GF-D8 (cell line): ENCODE measurements around the gene PPOX.

Experiments
- DNase-seq: peaks from one replicate; lab custom pipeline; 2025; lab: John Stamatoyannopoulos, UW

PPOX gene

GRCh38 chr1:161198194-161198896, 32.1 kb downstream of the PPOX start:
- no peak for DNase-seq

- DNase-seq: no peak
Observed at GRCh38 chr1:161198897-161199431, 32.7 kb downstream of the PPOX start, which contains the start of gene ADAMTS4. ADAMTS4 (minus strand) TSS chr1:161199054; CDS start chr1:161198627, 427 bp downstream.

GRCh38 chr1:161199506-161200139, 33.4 kb downstream of the PPOX start:
- DNase-seq: no peak

- no peak for DNase-seq
Observed at GRCh38 chr1:161200421-161200991, 34.3 kb downstream of the PPOX start.

GRCh38 chr1:161200992-161201835, 35.0 kb downstream of the PPOX start:
- DNase-seq: peak; percentile 57

GRCh38 chr1:161201836-161202712, 35.8 kb downstream of the PPOX start, which contains the start of gene NDUFS2:
NDUFS2 (plus strand) TSS chr1:161202367; CDS start chr1:161202386, 19 bp downstream.
- DNase-seq: peak; percentile 95

GRCh38 chr1:161206411-161207140, 40.4 kb downstream of the PPOX start:
- DNase-seq: no peak

- no peak for DNase-seq
Observed at GRCh38 chr1:161207173-161207572, 40.9 kb downstream of the PPOX start.

- peak; percentile 36 for DNase-seq
Observed at GRCh38 chr1:161209790-161210409, 43.7 kb downstream of the PPOX start.

- DNase-seq: no peak
Observed at GRCh38 chr1:161214369-161214768, 48.1 kb downstream of the PPOX start.

GRCh38 chr1:161215076-161215475, 48.9 kb downstream of the PPOX start, which contains the start of gene FCER1G:
FCER1G (plus strand) TSS chr1:161215295; CDS start chr1:161215322, 27 bp downstream.
- peak; percentile 78 for DNase-seq

- DNase-seq: peak; percentile 68
Observed at GRCh38 chr1:161216945-161217712, 50.9 kb downstream of the PPOX start.

- DNase-seq: no peak
Observed at GRCh38 chr1:161217831-161218230, 51.6 kb downstream of the PPOX start.

- DNase-seq: no peak
Observed at GRCh38 chr1:161218301-161219077, 52.3 kb downstream of the PPOX start.

GRCh38 chr1:161219078-161219892, 53.1 kb downstream of the PPOX start:
- no peak for DNase-seq

GRCh38 chr1:161220002-161220401, 53.8 kb downstream of the PPOX start:
- DNase-seq: no peak
